T47D (cell line): ENCODE measurements around the gene MYO1D.
A peak's percentile ranks its signal among the peaks of the same experiment; 100 is the strongest.

ENCODE experiments used
- DNase-seq, 2 experiments: peaks; one replicate each; pipeline versions ENCODE4 v3.0.0 to v3.0.0-alpha.2; 2011 to 2012; ENCODE audit warnings: low read depth in 1 of 2, low spot score in 1 of 2
- JUND ChIP-seq: IDR thresholded peaks from 2 replicates; pipeline ENCODE4 v1.6.1; 2012; ENCODE audit warnings: low read depth
- in situ Hi-C: cut with HindIII; loops from 2 replicates; pipeline ENCODE4 v1.10.0; 2016; ENCODE audit warnings: low sequenced_read_pairs, low pct_unique_long_range_greater_than_20kb

The MYO1D gene

GRCh38 chr17:32880671-32881453 lies 3.9 kb upstream of the MYO1D start:
- TF ChIP-seq JUND: no peak
- in situ Hi-C loops: no loop called here
- no peak for DNase-seq

DNA sequence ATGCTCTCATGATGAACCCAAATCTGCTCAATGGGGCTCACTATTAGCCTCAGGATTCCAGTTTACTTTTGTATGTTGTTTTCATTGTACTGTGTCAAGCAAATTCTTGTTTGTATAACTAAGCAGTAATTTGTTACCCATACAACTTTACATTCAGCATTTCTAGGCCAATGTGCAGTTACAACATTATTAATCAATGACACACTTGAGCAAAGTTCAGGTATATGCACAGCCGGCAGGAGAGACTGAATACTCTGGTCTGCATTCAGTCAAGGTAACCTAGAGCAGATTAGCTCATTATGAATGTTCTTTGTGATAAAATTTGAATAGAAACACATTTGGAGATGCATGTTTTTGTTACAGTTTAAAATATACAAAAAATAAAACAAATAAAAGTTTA lies 2.2 kb upstream of the MYO1D start:
- no peak for DNase-seq
- no peak for TF ChIP-seq JUND
- in situ Hi-C loops: no loop called here

DNA sequence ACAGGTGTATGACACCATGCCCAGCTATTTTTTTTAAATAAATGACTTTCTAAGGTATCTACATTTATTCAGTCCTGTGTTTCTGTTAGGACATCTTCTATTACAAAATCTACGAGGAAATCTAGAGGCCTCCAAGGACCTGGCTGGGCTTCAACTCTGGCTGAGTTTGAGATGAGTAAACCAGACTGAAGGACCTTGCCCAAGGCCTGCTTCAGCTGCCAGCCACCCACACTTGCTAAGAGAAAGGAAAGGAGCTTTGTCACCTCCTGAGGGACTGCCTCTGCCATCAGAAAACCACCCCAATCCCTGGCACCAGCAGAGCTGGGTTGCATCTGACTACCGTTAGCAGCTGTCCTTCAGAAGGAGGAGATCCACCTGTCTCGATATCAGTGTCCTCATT lies 1.3 kb upstream of the MYO1D start:
- DNase-seq: peak in 1 of 2 experiments; percentile 21
- in situ Hi-C loops: no loop called here
- TF ChIP-seq JUND: no peak

DNA sequence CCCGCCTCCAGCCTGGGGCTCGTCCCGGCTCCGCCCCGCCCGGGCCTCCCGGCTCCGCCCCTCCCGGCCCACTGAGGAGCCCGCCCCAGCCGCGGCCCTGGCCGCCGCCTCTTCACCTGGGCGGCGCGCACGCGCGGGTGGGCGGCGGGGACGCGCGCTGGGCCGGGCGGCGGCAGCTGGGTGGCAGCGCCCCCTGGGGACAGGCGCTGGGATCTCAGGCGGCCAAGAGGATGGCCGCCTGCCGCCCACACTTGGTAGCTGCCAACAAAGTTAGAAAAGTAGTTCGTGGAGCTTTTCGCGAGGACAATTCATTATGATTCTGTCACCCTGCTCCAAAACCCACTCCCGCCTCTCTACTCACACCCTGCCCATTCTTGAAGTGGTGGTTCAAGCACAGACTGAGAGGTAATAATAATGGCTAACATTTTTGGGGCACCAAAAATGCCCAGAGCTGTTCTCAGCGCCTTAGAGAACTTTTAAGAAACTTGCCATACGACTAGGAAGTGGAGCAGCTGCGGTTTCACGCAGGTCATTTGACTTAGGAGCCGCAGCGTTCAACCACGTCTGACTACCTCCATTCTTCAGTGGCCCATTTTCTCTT lies 340 bp upstream of the MYO1D start:
- DNase-seq: peak; percentile 80 to 96
- no peak for TF ChIP-seq JUND
- in situ Hi-C loops: no loop called here

GRCh38 chr17:32875923-32876416 lies 954 bp downstream of the MYO1D start:
- in situ Hi-C loops: no loop called here
- no peak for DNase-seq
- TF ChIP-seq JUND: no peak

GRCh38 chr17:32875230-32875917 lies 1.6 kb downstream of the MYO1D start:
- DNase-seq: no peak
- in situ Hi-C loops: no loop called here
- TF ChIP-seq JUND: no peak

- peak in 1 of 2 experiments; percentile 47 for DNase-seq
- in situ Hi-C loops: no loop called here
- TF ChIP-seq JUND: no peak
Observed at GRCh38 chr17:32873114-32873513, 3.8 kb downstream of the MYO1D start.

GRCh38 chr17:32871746-32872145 lies 5.2 kb downstream of the MYO1D start:
- no peak for TF ChIP-seq JUND
- no peak for DNase-seq
- in situ Hi-C loops: no loop called here

DNA sequence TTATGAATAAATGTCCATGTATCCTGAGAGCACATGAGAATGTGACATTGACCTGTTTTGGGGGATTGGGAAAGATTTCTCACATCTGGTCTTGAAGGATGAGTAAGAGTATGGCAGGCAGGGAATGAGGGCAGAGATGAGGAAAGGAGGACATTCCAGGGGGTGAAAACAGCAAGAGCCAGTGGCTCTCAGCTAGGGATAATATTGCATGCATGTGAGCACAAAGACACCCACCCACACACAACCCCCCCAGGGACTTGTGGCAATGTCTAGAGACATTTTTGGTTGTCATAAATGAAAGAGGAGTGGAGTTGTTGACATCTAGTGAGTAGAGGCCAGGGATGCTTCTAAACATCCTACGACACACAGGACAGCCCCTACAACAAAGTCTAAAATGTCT lies 6.0 kb downstream of the MYO1D start:
- in situ Hi-C loops: no loop called here
- no peak for TF ChIP-seq JUND
- no peak for DNase-seq

- DNase-seq: no peak
- TF ChIP-seq JUND: no peak
- in situ Hi-C loops: no loop called here
Observed at GRCh38 chr17:32870027-32870670, 6.8 kb downstream of the MYO1D start.

DNA sequence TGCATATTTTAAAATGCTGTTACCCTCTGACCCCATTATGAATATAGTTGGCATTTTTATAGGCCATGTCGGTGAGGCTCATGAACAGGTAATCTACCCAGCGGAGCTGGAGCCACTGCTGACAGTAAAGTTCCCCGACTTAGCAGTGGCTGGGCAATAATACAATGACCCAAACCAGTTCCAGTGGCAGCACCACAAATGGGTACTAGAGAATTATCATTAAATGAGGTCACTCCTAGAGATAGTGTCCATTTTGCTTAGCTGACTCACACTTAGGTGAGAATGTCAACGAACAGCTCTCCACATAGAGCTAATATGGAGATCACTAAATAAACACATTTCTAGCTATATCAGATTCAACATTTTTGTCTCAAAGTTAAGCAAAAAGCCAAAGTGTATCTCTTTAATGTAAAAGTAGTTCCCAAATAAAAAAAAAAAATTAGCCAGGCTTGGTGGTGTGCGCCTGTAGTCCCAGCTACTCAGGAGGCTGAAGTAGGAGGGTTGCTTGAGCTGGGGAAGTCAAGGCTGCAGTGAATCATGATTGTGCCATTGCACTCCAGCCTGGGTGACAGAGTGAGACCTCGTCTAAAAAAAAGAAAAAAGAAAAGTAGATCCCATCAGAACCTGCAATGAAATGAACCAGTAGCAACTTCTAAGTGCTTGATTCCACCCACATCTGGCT lies 7.4 kb downstream of the MYO1D start:
- TF ChIP-seq JUND: no peak
- in situ Hi-C loops: no loop called here
- no peak for DNase-seq

DNA sequence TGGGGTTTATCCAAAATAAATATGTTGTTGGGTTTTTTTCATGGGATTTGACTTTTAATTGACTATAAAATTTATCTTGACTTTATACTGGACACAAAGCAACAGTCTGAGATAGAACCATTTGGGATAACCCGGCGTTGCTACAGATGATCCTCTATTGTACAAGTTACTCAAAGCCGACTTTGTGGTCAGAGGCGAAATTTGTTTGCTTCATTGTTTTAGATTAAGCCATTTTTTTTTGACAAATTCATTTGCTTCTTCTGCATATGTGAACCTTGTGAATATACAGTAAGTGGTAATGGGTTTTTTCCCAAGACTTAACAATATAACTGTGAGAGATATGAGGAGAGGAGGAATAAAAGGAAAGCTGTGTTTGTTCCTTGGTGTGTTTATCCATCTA lies 11.8 kb downstream of the MYO1D start:
- in situ Hi-C loops: no loop called here
- no peak for TF ChIP-seq JUND
- DNase-seq: no peak

GRCh38 chr17:32863559-32863958 lies 13.4 kb downstream of the MYO1D start:
- DNase-seq: no peak
- in situ Hi-C loops: no loop called here
- TF ChIP-seq JUND: no peak
